GM11168 (cell line): ENCODE results near the gene EXOC4.
"Not testable (repeated sequence)": the region's sequence is repeated elsewhere in the genome, so short reads cannot be mapped to it uniquely, and the experiment has no call there.

Source experiments
- in situ Hi-C: fragments of 300-500 bp; cut with MboI; formaldehyde crosslinking; loops from one replicate; pipeline ENCODE4 v1.12.0; 2022; ENCODE audit warnings: low sequenced_read_pairs; ENCODE audit not compliant: unreplicated experiment

Gene EXOC4

DNA sequence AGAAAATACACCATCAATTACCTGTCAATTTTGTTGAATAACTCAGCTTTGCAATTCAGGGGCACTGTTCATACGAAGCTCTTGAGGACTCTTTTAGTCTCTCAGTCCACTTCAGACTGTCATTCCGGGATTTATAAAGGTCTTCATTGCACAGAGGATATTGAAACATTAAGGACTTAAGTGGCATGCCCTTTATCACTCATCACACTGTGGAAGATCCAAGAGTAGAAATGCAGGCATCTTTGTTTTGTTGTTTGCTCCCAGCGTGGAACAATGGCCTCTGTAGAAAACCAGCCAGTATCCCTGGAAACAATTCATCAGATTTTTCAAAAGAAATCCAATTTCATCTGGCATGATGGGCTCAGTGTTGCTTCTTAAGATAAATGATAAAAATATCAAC, 808.0 kb downstream of the EXOC4 start:
- in situ Hi-C loops: no loop called here

GRCh38 chr7:134062460-134062859, 809.6 kb downstream of the EXOC4 start:
- in situ Hi-C loops: no loop called here

DNA sequence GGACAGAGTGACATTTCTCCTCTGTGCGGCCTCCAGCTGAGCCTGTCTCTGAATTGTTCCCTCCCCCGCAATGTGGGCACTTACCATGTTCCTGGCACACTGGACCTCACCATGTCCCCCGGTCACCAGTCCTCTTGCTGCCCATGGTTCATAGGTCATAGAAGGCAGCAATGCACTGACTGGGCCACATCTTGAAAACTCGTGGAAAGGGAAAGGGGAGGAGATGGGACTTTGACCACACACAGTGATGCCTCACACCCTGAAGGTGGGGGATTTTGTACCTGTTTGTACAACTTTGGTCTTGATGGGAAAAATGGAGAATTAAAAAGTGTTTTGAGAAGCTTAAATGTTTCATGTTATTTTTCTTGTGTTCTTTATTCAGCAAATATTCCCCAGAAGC, 812.5 kb downstream of the EXOC4 start:
- in situ Hi-C loops: no loop called here

GRCh38 chr7:134067164-134067563, 814.3 kb downstream of the EXOC4 start:
- in situ Hi-C loops: no loop called here

DNA sequence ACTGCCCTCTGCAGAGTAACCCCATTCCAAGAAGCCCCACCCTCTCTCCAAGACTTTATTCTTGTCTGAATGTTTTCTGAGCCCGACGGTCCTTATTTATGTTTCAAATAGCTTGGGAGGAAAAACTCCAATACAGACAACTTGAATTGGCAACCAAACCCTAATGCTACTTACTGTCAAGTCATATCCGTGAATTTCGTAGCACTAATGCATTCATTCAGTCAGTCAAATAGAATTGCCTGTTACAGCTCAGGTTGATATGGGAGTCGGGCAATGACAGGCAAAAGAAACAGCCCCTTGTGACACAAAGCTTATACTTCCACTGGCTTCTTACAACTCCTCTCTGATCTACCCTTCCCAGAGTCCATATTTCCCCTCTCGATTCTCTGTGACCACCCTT, 815.8 kb downstream of the EXOC4 start:
- in situ Hi-C loops: no loop called here

GRCh38 chr7:134069187-134069586, 816.3 kb downstream of the EXOC4 start:
- in situ Hi-C loops: no loop called here

- in situ Hi-C loops: no loop called here
Measured at GRCh38 chr7:134070673-134071072, 817.8 kb downstream of the EXOC4 start.

GRCh38 chr7:134071355-134072331, 818.8 kb downstream of the EXOC4 start:
- in situ Hi-C loops: no loop called here

- in situ Hi-C loops: no loop called here
Measured at GRCh38 chr7:134073276-134073675, 820.4 kb downstream of the EXOC4 start.

GRCh38 chr7:134075799-134076198, 822.9 kb downstream of the EXOC4 start:
- in situ Hi-C loops: no loop called here

- in situ Hi-C loops: not testable (repeated sequence)
Measured at GRCh38 chr7:134077560-134077959, 824.7 kb downstream of the EXOC4 start.

DNA sequence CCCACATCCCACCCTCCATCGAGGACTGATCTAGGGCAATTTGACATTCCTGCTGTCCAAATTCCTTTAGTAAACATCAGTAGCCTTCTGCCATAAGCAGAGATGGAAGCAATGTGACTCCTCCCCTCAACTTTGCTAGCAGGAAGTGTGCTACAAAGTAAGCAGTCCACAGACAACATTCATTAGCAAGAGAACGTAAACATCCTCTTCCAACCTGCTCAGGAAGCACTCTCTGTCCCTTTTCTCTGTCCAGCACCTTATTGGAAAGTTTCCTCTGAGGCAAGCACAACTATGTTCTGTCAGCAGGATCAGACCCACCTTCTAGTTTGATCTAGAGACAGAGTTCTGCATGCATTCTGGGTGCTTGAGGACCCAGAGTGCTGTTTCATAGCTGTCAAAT, 826.1 kb downstream of the EXOC4 start:
- in situ Hi-C loops: no loop called here

DNA sequence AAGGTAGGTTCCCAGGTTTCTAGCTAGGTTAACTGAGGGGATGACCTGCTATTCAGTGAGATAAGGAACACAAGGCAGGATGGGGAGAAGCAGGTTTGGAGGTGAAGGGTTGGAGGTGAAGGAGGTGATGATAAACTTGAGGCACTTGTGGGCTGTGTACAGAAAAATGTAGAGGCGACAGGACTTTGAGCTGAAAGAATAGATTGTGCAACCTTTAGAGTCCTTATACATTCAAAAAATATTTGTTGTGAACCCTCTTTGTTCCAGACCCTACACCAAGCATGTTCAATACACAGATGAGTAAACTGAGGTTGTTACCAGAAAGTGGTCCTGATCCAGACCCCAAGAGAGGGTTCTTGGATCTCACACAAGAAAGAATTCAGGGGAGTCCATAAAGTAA, 828.8 kb downstream of the EXOC4 start:
- in situ Hi-C loops: no loop called here

DNA sequence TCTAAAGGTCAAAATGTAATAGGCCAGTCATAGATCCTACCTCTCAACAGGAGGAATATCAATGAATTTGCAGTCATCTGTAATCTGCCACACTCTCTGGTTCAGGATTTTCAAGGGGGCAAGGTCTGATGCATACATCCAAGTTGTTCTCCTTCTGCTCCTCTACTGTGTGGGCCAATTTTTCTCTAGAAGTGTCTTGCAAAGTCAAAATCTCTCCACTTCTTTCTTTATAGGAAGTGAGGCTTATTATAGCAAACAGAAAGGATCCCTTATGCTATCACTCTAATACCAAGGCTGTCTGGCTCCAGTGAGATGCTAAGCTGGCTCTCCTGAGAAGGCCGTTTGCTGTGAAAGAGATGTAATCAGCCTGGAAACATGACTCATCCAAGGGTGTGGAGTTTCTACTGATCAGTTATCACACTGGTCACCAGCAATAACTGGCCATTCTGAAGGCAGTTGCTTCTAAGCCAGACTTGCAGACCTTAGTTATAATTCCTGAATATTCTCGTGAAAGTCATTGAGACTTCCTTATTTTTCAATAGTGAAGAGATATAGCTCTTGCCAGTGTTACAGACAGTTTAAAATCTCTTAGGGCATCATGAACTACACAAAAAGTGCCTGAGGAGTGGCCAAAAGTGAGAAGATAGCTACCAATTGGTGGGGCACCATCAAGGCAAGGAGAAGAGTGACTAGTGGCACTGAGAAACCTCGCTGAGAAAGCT, 831.0 kb downstream of the EXOC4 start:
- in situ Hi-C loops: no loop called here

GRCh38 chr7:134084488-134085144, 831.7 kb downstream of the EXOC4 start:
- in situ Hi-C loops: no loop called here

DNA sequence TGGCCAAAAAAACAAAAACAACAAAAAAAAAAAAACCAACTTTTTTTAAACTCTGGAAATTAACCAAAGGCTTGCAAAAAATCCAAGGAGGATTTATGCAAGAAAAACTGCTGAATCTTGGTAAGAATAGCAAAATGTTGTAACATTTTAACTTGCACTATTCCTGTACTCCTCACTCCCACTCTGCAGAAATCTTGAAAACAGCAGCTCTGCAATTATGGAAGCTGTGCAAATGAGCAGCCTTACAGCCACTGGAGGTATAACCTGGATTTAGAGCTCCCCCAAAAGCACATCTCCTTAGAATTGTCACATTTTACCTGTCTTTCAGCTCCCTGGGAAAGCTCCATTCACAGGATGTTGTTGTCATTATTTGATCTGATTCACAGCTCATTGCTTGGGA, 832.4 kb downstream of the EXOC4 start:
- in situ Hi-C loops: no loop called here

DNA sequence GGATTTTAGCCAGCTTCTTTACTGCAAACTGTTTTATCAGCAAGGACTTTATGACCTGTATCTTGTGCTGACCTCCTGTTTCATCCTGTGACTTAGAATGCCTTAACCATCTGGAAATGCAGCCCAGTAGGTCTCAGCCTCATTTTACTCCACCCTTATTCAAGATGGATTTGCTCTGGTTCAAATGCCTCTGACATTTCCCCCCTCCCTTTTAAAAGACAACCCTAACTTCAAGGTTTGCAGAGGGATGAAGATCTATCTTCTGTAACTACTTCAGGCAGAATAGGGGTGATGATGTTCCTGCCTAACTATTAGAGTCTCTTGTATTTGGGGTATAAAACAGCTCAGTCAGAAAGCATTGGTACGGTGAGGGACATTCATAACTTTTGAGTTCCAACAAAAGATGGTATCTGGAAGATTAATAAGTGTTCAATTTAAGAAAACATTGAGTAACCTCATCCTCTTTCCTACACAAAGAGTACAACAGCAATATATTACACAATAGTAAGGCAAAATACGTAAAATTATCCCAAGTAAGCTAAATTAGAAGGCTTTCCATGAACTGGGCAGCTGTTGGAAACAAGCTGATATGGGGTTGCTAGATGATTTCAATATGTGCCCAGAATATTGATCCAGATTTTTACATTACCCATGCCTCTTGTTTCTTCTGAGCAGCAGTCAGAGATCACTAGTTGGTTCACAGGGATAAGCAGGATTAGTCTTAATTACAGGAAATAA, 834.3 kb downstream of the EXOC4 start:
- in situ Hi-C loops: no loop called here

DNA sequence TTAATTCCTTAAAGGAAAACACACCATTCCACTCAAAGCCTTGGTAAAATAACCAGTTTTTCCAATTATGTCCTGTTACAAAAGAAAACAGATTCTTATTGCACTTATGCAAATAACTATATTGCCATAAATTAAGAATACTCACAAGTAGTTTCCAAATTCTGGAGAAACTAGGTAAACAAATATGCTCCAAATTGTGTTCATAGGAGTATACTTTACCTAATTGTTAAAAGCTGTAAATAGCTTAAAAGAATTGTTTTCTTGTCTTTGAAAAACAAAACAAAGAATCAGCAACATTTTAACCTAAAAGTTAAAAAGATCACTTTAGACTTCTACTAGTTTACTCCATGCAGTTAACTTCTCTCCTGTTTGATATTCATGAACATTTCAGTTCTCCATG, 835.3 kb downstream of the EXOC4 start:
- in situ Hi-C loops: no loop called here

- in situ Hi-C loops: no loop called here
Measured at GRCh38 chr7:134089446-134089845, 836.6 kb downstream of the EXOC4 start.

DNA sequence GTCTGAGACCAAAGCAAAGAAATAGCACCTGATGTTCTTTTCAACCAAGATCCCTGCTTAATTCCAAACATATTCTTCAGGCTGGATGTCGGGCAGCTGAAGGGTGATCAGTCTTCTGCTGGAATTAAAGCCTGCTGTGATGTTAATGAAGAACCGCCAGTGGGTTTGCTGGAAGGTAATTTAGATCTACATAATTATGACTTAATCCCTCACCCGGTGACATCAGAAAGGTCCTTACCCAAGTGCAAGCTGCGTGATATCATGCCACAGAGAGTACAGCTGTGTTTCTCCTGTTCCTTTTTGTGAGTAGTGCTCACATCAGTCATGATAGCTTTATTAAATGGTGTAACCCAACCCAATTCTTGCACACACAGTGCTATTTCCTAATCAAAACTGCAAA, 845.2 kb downstream of the EXOC4 start:
- in situ Hi-C loops: no loop called here
